Measurements from ENCODE around the gene TRAK1.

TRAK1 gene

GRCh38 chr3:42123824-42124658 lies 32.9 kb downstream of the TRAK1 start:
- no peak for DNase-seq (ENCODE audit: low spot score)

GRCh38 chr3:42127226-42127625 lies 36.1 kb downstream of the TRAK1 start:
- no peak for DNase-seq (ENCODE audit: low spot score)

GRCh38 chr3:42128526-42128925 lies 37.4 kb downstream of the TRAK1 start:
- no peak for DNase-seq (ENCODE audit: low spot score)

GRCh38 chr3:42129014-42129953 lies 38.1 kb downstream of the TRAK1 start:
- no peak for DNase-seq (ENCODE audit: low spot score)

GRCh38 chr3:42130007-42130328 lies 38.8 kb downstream of the TRAK1 start:
- DNase-seq (ENCODE audit: low spot score), result no peak

- DNase-seq (ENCODE audit: low spot score), result no peak
These were observed 39.3 kb downstream of the TRAK1 start for GRCh38 chr3:42130329-42131070.

GRCh38 chr3:42133500-42134298 lies 42.5 kb downstream of the TRAK1 start:
- no peak for DNase-seq (ENCODE audit: low spot score)

GRCh38 chr3:42134867-42135464 lies 43.8 kb downstream of the TRAK1 start:
- no peak for DNase-seq (ENCODE audit: low spot score)

GRCh38 chr3:42139621-42140453 lies 48.7 kb downstream of the TRAK1 start:
- no peak for DNase-seq (ENCODE audit: low spot score)

- no peak for DNase-seq (ENCODE audit: low spot score)
These were observed 49.6 kb downstream of the TRAK1 start for GRCh38 chr3:42140665-42141203.

- DNase-seq (ENCODE audit: low spot score), result no peak
These were observed 52.3 kb downstream of the TRAK1 start for GRCh38 chr3:42143440-42143839.

- no peak for DNase-seq (ENCODE audit: low spot score)
These were observed 53.1 kb downstream of the TRAK1 start for GRCh38 chr3:42144209-42144608.

GRCh38 chr3:42148086-42148848 lies 57.1 kb downstream of the TRAK1 start:
- DNase-seq (ENCODE audit: low spot score), result no peak

GRCh38 chr3:42148982-42149432 lies 57.9 kb downstream of the TRAK1 start:
- DNase-seq (ENCODE audit: low spot score), result peak; percentile 86

GRCh38 chr3:42149532-42149931 lies 58.4 kb downstream of the TRAK1 start:
- no peak for DNase-seq (ENCODE audit: low spot score)

- DNase-seq (ENCODE audit: low spot score), result no peak
These were observed 58.8 kb downstream of the TRAK1 start for GRCh38 chr3:42149975-42150374.

- no peak for DNase-seq (ENCODE audit: low spot score)
These were observed 60.5 kb downstream of the TRAK1 start for GRCh38 chr3:42151596-42152168.

- DNase-seq (ENCODE audit: low spot score), result no peak
These were observed 61.0 kb downstream of the TRAK1 start for GRCh38 chr3:42152193-42152592.

GRCh38 chr3:42153039-42153438 lies 61.9 kb downstream of the TRAK1 start:
- DNase-seq (ENCODE audit: low spot score), result no peak
